K562 (cell line): ENCODE measurements around the gene NR2E1. TPM values are rescaled to one million over a fixed set of nuclear protein-coding genes. Genes with fewer than 3 reads are reported as not detected.

Experiments used
- ATAC-seq: fragments of 200-7000 bp; cut with Tn5 transposase; 3 replicates; pipeline ENCODE4 v1.9.1; 2020; ENCODE audit warnings: moderate library complexity
- BruUV-seq: library from RNA; stranded (reverse); fragments of 400-500 nt; replicated peaks from 2 replicates; lab custom pipeline; 2021; lab: Mats Ljungman, UMichigan
- CTCF ChIA-PET: fragments of 300-600 bp; formaldehyde crosslinking; extraction: SDS; loops from one replicate; lab custom pipeline; 2021; ENCODE audit warnings: low intra/inter-chr PET ratio; lab: Yijun Ruan, JAX
- POLR2A ChIA-PET: fragments of 300-600, 350-650 bp; sonication (Branson Sonifier 250); formaldehyde crosslinking; extraction: SDS; loops from one replicate; lab custom pipeline; 2021; ENCODE audit warnings: antibody characterized with exemption, inconsistent platforms; lab: Yijun Ruan, JAX
- DNase-seq, 4 experiments: peaks; one replicate each; pipeline versions ENCODE4 v3.0.0 to v3.0.0-alpha.2; 2011 to 2018; ENCODE audit warnings: low spot score in 3 of 4, mixed read lengths in 3 of 4; ENCODE audit errors: extremely low read depth in 1 of 4
- FAIRE-seq: peaks from 2 replicates; lab custom pipeline; 2011; peaks lifted over from hg19 to GRCh38; lab: Jason Lieb, UNC
- H2AFZ ChIP-seq: 2 replicates; pipeline ENCODE4 v1.6.0; 2011; ENCODE audit warnings: low read depth, low read length, control low read depth, inconsistent platforms
- H3K27ac ChIP-seq: fragments of 200-600 bp; 3 replicates; pipeline ENCODE4 v1.8.0; 2011; ENCODE audit warnings: low read depth, mild to moderate bottlenecking, control low read depth, inconsistent platforms, low read length, moderate library complexity, mixed read lengths; ENCODE audit errors: extremely low read depth
- H3K27me3 ChIP-seq, 2 experiments: fragments of 300-600 bp in 1 of 2; 2 replicates in 1 of 2; 3 replicates in 1 of 2; pipeline versions ENCODE4 v1.6.0 to v1.8.0; 2011; ENCODE audit warnings: inconsistent platforms in 2 of 2, low read length in 2 of 2, mild to moderate bottlenecking in 1 of 2, mixed read lengths in 1 of 2, moderate library complexity in 1 of 2; ENCODE audit not compliant: control insufficient read depth in 2 of 2, insufficient read depth in 2 of 2
- H3K36me3 ChIP-seq: fragments of 300-600 bp; 3 replicates; pipeline ENCODE4 v1.8.0; 2011; ENCODE audit warnings: mild to moderate bottlenecking, low read length, inconsistent platforms; ENCODE audit not compliant: control insufficient read depth, insufficient read depth
- H3K4me1 ChIP-seq, 2 experiments: fragments of 200-600 bp in 1 of 2; replicated peaks in 1 of 2; 2 replicates in 1 of 2; 3 replicates in 1 of 2; pipeline versions ENCODE4 v1.5.1 to v1.8.0; 2011; ENCODE audit warnings: inconsistent platforms in 2 of 2, low read length in 2 of 2, mild to moderate bottlenecking in 1 of 2, mixed read lengths in 1 of 2, moderate library complexity in 1 of 2; ENCODE audit not compliant: control insufficient read depth in 2 of 2, insufficient read depth in 2 of 2
- H3K4me2 ChIP-seq: 2 replicates; pipeline ENCODE4 v1.6.1; 2011; ENCODE audit warnings: low read length, control low read depth, inconsistent platforms, mixed read lengths; ENCODE audit not compliant: insufficient read depth
- H3K4me3 ChIP-seq: fragments of 200-600 bp; sonication (generic), shearing (Covaris generic); 2 replicates; pipeline ENCODE4 v1.5.1; 2016; ENCODE audit warnings: control low read depth, inconsistent platforms
- H3K79me2 ChIP-seq: fragments of 200-600 bp; 3 replicates; pipeline ENCODE4 v1.8.0; 2011; ENCODE audit warnings: low read length, inconsistent platforms; ENCODE audit not compliant: control insufficient read depth, insufficient read depth
- H3K9ac ChIP-seq, 2 experiments: 2 replicates each; pipeline versions ENCODE4 v1.6.0 to v1.6.1; 2011; ENCODE audit warnings: low read depth in 2 of 2, low read length in 2 of 2, control low read depth in 1 of 2, inconsistent platforms in 1 of 2, mild to moderate bottlenecking in 1 of 2, mixed read lengths in 1 of 2; ENCODE audit not compliant: insufficient read depth in 1 of 2
- H3K9me1 ChIP-seq: one replicate; pipeline ENCODE4 v1.6.0; 2011; ENCODE audit warnings: inconsistent platforms, mild to moderate bottlenecking, low read length, moderate library complexity; ENCODE audit not compliant: control insufficient read depth, insufficient read depth
- H3K9me3 ChIP-seq: replicated peaks from 2 replicates; pipeline ENCODE4 v1.5.1; 2011; ENCODE audit warnings: low read depth, low read length, inconsistent platforms; ENCODE audit not compliant: control insufficient read depth, insufficient read depth
- H4K20me1 ChIP-seq: replicated peaks from 2 replicates; pipeline ENCODE4 v1.6.1; 2011; ENCODE audit warnings: low read length, inconsistent platforms, mixed read lengths; ENCODE audit not compliant: control insufficient read depth, insufficient read depth
- ATF7 ChIP-seq: fragments of 450-650 bp; IDR thresholded peaks from 2 replicates; pipeline ENCODE4 v1.7.1; 2014; ENCODE audit warnings: mild to moderate bottlenecking, moderate library complexity
- CTCF ChIP-seq, 3 experiments: IDR thresholded peaks in 2 of 3; conservative IDR thresholded peaks in 1 of 3; 2 replicates each; pipeline ENCODE4 v1.5.1; 2011 to 2012; ENCODE audit warnings: low read length in 3 of 3, mild to moderate bottlenecking in 3 of 3, control low read depth in 2 of 3, improper control_type of control experiment in 1 of 3, inconsistent platforms in 1 of 3, low read depth in 1 of 3, mixed read lengths in 1 of 3, moderate library complexity in 1 of 3; ENCODE audit not compliant: insufficient read depth in 2 of 3
- CXXC5 ChIP-seq: fragments of 250-450 bp; sonication (Bioruptor Pico); IDR thresholded peaks from 2 replicates; pipeline ENCODE4 v1.8.0; 2022; ENCODE audit warnings: inconsistent platforms, mild to moderate bottlenecking, moderate library complexity
- DPF2 ChIP-seq: fragments of 450-650 bp; IDR thresholded peaks from 2 replicates; pipeline ENCODE4 v1.6.1; 2016
- EGR1 ChIP-seq: fragments of 450-650 bp; conservative IDR thresholded peaks from 2 replicates; pipeline ENCODE4 v1.6.1; 2017; ENCODE audit warnings: mild to moderate bottlenecking
- JUN ChIP-seq, 2 experiments: sonication (generic) in 1 of 2; formaldehyde crosslinking in 1 of 2; IDR thresholded peaks; 2 replicates each; pipeline versions ENCODE4 v1.6.1 to v1.8.0; 2012 to 2022; ENCODE audit warnings: borderline replicate concordance in 2 of 2, mild to moderate bottlenecking in 2 of 2, improper control_type of control experiment in 1 of 2, low read depth in 1 of 2, low read length in 1 of 2, missing genetic modification reagents in 1 of 2
- KLF13 ChIP-seq: fragments of 450-650 bp; IDR thresholded peaks from 2 replicates; pipeline ENCODE4 v1.6.1; 2016; ENCODE audit warnings: missing genetic modification characterization, low read depth, mild to moderate bottlenecking, missing compliant biosample characterization, moderate library complexity, borderline replicate concordance
- MAZ ChIP-seq, 2 experiments: fragments of 450-650 bp in 1 of 2; sonication (generic) in 1 of 2; formaldehyde crosslinking; IDR thresholded peaks in 1 of 2; conservative IDR thresholded peaks in 1 of 2; 2 replicates each; pipeline versions ENCODE4 v1.4.0 to v1.5.0; 2020; ENCODE audit warnings: mild to moderate bottlenecking in 1 of 2, missing genetic modification reagents in 1 of 2
- POLR2AphosphoS5 ChIP-seq: IDR thresholded peaks from 2 replicates; pipeline ENCODE4 v1.6.1; 2011; ENCODE audit warnings: mild to moderate bottlenecking, low read depth, low read length, moderate library complexity; ENCODE audit not compliant: control insufficient read depth, insufficient read depth
- SPI1 ChIP-seq: IDR thresholded peaks from 2 replicates; pipeline ENCODE4 v1.6.1; 2011; ENCODE audit warnings: low read depth, low read length, control low read depth, borderline replicate concordance
- TEAD4 ChIP-seq, 2 experiments: sonication (generic) in 1 of 2; formaldehyde crosslinking in 1 of 2; IDR thresholded peaks; 2 replicates each; pipeline versions ENCODE4 v1.6.1 to v1.8.0; 2012 to 2022; ENCODE audit warnings: borderline replicate concordance in 1 of 2, inconsistent platforms in 1 of 2, low read length in 1 of 2, mild to moderate bottlenecking in 1 of 2, missing genetic modification reagents in 1 of 2
- ZNF263 ChIP-seq: sonication (generic); formaldehyde crosslinking; IDR thresholded peaks from 2 replicates; pipeline ENCODE4 v1.8.0; 2022; ENCODE audit warnings: mild to moderate bottlenecking, missing genetic modification reagents, borderline replicate concordance
- ZNF436 ChIP-seq: fragments of 250-450, 450-650 bp; sonication (Bioruptor Pico); formaldehyde crosslinking; IDR thresholded peaks from 2 replicates; pipeline ENCODE4 v1.7.0; 2020; ENCODE audit warnings: mild to moderate bottlenecking
- ZNF780A ChIP-seq: fragments of 250-450 bp; sonication (Bioruptor Pico); IDR thresholded peaks from 2 replicates; pipeline ENCODE4 v1.5.0; 2021; ENCODE audit warnings: mild to moderate bottlenecking
- WGBS: fragments of 100-300 bp; shearing (Covaris generic); methylation state at CpG from one replicate; pipeline ENCODE4 v1.1.6; 2016; ENCODE audit warnings: low coverage, mixed read lengths; ENCODE audit not compliant: insufficient coverage; ENCODE audit errors: missing lambda C conversion rate; 5-methylcytosine and 5-hydroxymethylcytosine counted together
- in situ Hi-C: fragments of 300-500 bp; cut with MboI; formaldehyde crosslinking; loops from 4 replicates; pipeline ENCODE4 v1.15.0; 2018; ENCODE audit warnings: inconsistent platforms, mixed read lengths
- intact Hi-C: fragments of 100-400 bp; cut with micrococcal nuclease; formaldehyde crosslinking; loops from 2 replicates; pipeline ENCODE4 v1.14.2; 2022
- polyA plus RNA-seq, 8 experiments: library from polyadenylated mRNA; depleted of rRNA in 4 of 8; stranded (reverse) in 5 of 8; unstranded in 3 of 8; fragments of >200 nt; fragmentation: Nextera tagmentation in 2 of 8; fragmentation: Illumina TruSeq in 1 of 8; extraction: Ambion mirVana in 2 of 8; extraction: Trizol in 1 of 8; gene quantifications; 2 replicates each; pipeline versions ENCODE4 v1.2.1 to v1.2.3, GENCODE V29; 2011 to 2014; ENCODE audit warnings: inconsistent platforms in 1 of 8, missing spikeins in 1 of 8
- total RNA-seq, 7 experiments: library from RNA; depleted of rRNA in 6 of 7; stranded (reverse); fragments of >200 nt in 6 of 7; fragmentation: Illumina TruSeq in 2 of 7; extraction: Trizol in 2 of 7; gene quantifications; 2 replicates each; pipeline versions ENCODE4 v1.2.1 to v1.2.3, GENCODE V29; 2011 to 2021; ENCODE audit warnings: low replicate concordance in 1 of 7
- TF ChIP-seq, protein P1 (sequence below): fragments of 450-650 bp; IDR thresholded peaks from 2 replicates; pipeline ENCODE4 v1.6.1; 2016

NR2E1 gene
- total and polyA plus RNA-seq, 9 of the 15 experiments (the other 6 are each of a cell fraction or from before 2014, with no cell fraction given) = not detected

DNA sequence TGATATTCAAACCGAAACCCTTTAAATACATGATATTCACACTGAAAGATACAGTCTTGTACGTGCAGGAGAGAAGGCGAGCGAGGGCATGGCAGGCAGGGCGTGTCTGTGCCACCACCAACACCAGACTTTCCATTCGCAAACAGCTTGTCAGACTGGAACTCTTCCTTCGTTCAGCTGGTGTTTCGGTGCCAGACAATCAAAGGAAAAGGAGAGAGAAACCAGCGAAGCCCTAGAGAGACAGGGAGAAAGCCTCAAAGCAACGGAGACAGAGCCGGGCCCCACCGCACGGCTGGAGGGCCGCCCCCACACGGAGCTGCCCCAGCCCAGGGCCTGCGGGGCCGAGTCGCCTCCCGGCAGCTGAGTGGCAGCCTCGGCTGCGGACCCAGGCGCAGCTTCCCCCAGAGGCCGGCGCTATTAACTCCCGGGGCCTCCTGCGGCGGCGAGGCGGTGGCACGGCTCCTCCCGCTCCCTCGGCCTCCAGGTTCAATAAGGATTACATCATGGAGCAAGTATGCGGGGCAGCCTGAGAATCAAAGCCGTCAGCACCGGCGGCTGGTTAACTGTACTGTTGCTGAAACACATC is 32.1 kb upstream of the NR2E1 start:
- no peak overlapping the region for H3K27ac ChIP-seq
- H3K4me3 ChIP-seq = 0 out of 2 replicates have a peak overlapping the region, but pooled peaks have one; percentile 12
- H3K9ac ChIP-seq = peak overlapping the region in 1 of 2 experiments; percentile 84; a peak in 1 of 4 replicates
- H3K79me2 ChIP-seq = no peaks in the 10 kb centered on the region
- CTCF ChIA-PET = no interaction called here
- no peaks in the 10 kb centered on the region for H4K20me1 ChIP-seq
- intact Hi-C loops = no loop called here
- in situ Hi-C loops = no loop called here
- no TSS peak for BruUV-seq
- H3K36me3 ChIP-seq = no peaks in the 10 kb centered on the region
- peaks cover 0 to 6% of the 10 kb centered on the region in 2 experiments; a peak in 2 of 5 replicates for H3K4me1 ChIP-seq
- DNase-seq = peak; percentile 36 to 51 (median 48)
- 9% methylated on average over 28 of the region's 36 CpGs for WGBS
- peaks cover 26 to 45% of the 10 kb centered on the region in 2 experiments for H3K27me3 ChIP-seq
- H3K9me3 ChIP-seq = no peaks in the 10 kb centered on the region
- peak overlapping the region; percentile 58 for H2AFZ ChIP-seq
- POLR2A ChIA-PET = interaction anchor here (0.7 to 0.9 kb wide), 2 partner anchors 13 to 29 kb away, joined by 3 to 4 read pairs; no protein-coding TSS in a partner anchor
- ATAC-seq = peak; percentile 92
- FAIRE-seq = no peak
- H3K9me1 ChIP-seq = no peaks in the 10 kb centered on the region
- peak overlapping the region; percentile 45; the same call in 1 of the 2 replicates for H3K4me2 ChIP-seq
- TF ChIP-seq EGR1 = peak; percentile 47; the same call in 1 of the 2 replicates
- no peak for TF ChIP-seq ZNF436
- 0 out of 4 replicates have a peak, but pooled peaks of 1 of the 2 experiments have one; percentile 14 for TF ChIP-seq MAZ (CRISPR knock-in tag; conservative IDR thresholded peaks at IDR 0.05 in 1 of 2, IDR thresholded peaks at IDR 0.05 in 1 of 2)
- TF ChIP-seq CXXC5 (CRISPR knock-in tag) = peak; percentile 36
- no peak for TF ChIP-seq ZNF780A (CRISPR knock-in tag)
- TF ChIP-seq SPI1 = no peak
- TF ChIP-seq DPF2 = no peak
- no peak for TF ChIP-seq POLR2AphosphoS5
- TF ChIP-seq TEAD4 (IDR thresholded peaks at IDR 0.05; ENCODE audit: low read length) = 0 out of 2 replicates have a peak, but pooled peaks have one; percentile 11
- no peak for TF ChIP-seq TEAD4 (CRISPR knock-in tag; IDR thresholded peaks at IDR 0.05; ENCODE audit: borderline replicate concordance)
- TF ChIP-seq KLF13 (tag) = no peak
- peak; percentile 85 for TF ChIP-seq ATF7
- no peak for TF ChIP-seq ZNF263 (CRISPR knock-in tag)
- peak in 1 of 3 experiments; percentile 9; a peak in 1 of 6 replicates for TF ChIP-seq CTCF (IDR thresholded peaks at IDR 0.05 in 2 of 3, conservative IDR thresholded peaks at IDR 0.05 in 1 of 3; ENCODE audit: insufficient read depth in 2 of 3, low read depth in 1 of 3, low read length in 3 of 3)
- TF ChIP-seq, protein P1, sequence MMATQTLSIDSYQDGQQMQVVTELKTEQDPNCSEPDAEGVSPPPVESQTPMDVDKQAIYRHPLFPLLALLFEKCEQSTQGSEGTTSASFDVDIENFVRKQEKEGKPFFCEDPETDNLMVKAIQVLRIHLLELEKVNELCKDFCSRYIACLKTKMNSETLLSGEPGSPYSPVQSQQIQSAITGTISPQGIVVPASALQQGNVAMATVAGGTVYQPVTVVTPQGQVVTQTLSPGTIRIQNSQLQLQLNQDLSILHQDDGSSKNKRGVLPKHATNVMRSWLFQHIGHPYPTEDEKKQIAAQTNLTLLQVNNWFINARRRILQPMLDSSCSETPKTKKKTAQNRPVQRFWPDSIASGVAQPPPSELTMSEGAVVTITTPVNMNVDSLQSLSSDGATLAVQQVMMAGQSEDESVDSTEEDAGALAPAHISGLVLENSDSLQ = peak; percentile 26
- 0 out of 2 replicates have a peak, but pooled peaks have one; percentile 24 for TF ChIP-seq JUN (IDR thresholded peaks at IDR 0.05; ENCODE audit: borderline replicate concordance, low read depth, low read length)
- TF ChIP-seq JUN (CRISPR knock-in tag; IDR thresholded peaks at IDR 0.05; ENCODE audit: borderline replicate concordance) = no peak
